Measurements from ENCODE around the gene KRTAP3-2.

The KRTAP3-2 gene

DNA sequence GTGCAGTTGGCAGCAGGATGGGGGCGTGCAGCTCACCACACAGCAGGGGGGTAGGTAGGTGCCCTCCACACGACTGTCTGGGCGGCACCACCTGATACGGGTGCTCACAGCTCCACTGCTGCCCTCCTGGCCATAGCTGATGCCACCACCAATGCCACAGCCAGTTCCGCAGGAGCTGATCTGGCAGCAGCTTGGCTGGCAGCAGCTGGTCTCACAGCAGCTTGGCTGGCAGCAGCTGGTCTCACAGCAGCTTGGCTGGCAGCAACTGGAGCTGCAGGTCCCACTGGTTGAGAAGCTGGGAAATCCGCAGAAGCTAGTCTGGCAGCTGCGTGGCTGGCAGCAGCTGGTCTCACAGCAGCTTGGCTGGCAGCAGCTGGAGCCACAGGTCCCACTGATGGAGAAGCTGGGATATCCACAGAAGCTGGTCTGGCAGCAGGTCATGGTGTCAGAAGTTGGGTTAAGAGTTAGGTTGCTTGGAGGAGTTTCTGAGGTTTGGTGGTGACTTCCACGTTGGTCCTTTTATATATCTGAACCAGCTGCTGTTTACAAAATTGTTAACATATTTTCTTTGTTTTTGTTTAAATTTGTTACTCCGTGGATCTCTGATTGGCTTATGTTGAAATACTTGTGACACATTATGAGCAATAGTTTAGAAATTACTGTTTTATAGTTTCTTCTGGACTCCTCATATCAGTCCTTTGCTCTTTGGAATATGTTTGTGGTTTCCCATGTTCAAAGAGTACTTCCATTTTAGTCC lies 27.2 kb upstream of the KRTAP3-2 start, which contains the start of gene KRTAP1-5:
TSS of gene KRTAP1-5 (minus strand) at position 494 of the 757 bp plus-strand sequence. CDS start at position 441, 53 bp downstream.
- H3K9ac ChIP-seq: no peak within 1 kb of the TSS
- no peaks in the 10 kb centered on the region for H3K27me3 ChIP-seq
- no peaks in the 10 kb centered on the region for H3K4me1 ChIP-seq
- no peak within 1 kb of the TSS for H3K4me3 ChIP-seq
- no peaks in the 10 kb centered on the region for H3K36me3 ChIP-seq
- TF ChIP-seq Cebpa-rat (IDR thresholded peaks at IDR 0.05): no peak
- no peak within 1 kb of the TSS for H3K27ac ChIP-seq
- no peak within 1 kb of the TSS for H3K4me2 ChIP-seq
- no peaks in the 10 kb centered on the region for H3K9me3 ChIP-seq
- no peaks in the 10 kb centered on the region for H4K20me1 ChIP-seq

DNA sequence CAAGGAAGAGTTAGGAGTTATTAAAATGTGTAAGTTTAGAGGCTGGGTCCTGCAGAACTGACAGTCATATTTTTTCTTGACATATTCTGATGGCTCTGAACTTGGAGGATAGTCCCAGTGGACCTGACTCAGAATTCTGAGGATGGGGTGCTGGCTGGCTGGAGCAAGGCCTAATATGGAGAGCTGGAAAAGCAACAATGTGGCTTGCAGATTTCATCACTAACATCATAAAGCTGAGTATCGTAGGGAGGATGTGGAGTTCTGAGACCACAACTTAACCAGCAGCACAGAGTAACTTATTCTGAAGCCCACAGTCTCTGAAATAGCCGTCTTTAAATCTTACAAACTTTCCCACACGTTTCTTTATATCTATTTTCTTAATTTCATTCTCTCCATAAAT lies 25.0 kb upstream of the KRTAP3-2 start:
- no peak for TF ChIP-seq Cebpa-rat (IDR thresholded peaks at IDR 0.05)
- Histone ChIP-seq H3K27me3 (no peaks in the 10 kb centered on the region), H3K4me2 (no peak overlapping the region), H4K20me1 (no peaks in the 10 kb centered on the region), H3K4me3 (no peak overlapping the region), H3K4me1 (no peaks in the 10 kb centered on the region), H3K27ac (no peak overlapping the region), H3K36me3 (no peaks in the 10 kb centered on the region), H3K9ac (no peak overlapping the region), H3K9me3 (0 out of 2 replicates have a peak, but pooled peaks cover 6% of the 10 kb centered on the region)

DNA sequence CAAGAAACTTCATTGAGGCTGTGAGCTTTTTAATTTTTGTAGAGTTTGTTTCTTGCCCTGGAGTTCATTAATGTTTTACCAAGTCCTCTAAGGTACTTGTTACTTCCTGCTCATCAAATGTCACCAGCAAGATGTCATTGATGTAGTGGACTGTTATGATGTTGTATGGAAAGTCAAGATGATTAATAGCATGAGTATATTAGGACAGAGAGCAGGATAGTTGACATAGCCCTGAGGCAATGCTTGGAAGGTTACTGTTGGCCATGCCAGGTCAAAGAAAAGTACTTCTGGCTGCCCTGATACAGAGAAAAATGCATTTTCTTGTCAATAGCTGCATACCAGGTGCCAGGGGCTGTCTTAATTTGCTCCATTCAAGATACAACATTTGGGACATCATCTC lies 20.6 kb upstream of the KRTAP3-2 start:
- Histone ChIP-seq H4K20me1 (no peaks in the 10 kb centered on the region), H3K4me3 (no peak overlapping the region), H3K27ac (no peak overlapping the region), H3K9ac (no peak overlapping the region), H3K4me2 (no peak overlapping the region), H3K27me3 (no peaks in the 10 kb centered on the region), H3K9me3 (0 out of 2 replicates have a peak, but pooled peaks cover 6% of the 10 kb centered on the region), H3K36me3 (no peaks in the 10 kb centered on the region), H3K4me1 (no peaks in the 10 kb centered on the region)
- TF ChIP-seq Cebpa-rat (IDR thresholded peaks at IDR 0.05): no peak

DNA sequence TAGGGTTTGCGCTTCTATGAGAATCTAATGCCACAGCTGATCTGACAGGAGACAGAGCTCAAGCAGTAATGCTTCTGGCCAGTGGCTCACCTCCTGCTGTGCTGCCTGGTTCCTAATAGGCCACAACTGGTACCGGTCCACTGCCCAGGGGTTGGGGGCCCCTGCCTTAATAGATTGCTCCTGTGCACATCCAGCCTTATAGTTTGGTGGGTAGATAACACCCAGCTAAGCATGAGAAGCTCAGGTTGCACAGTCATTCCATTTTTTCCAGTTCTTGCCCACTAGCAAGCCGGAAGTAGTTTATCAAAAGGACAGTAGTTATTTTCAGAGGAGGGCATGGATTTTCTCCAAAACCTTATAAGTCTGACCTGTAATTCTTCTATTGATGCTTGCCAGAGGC lies 19.7 kb upstream of the KRTAP3-2 start:
- H4K20me1 ChIP-seq: no peaks in the 10 kb centered on the region
- no peaks in the 10 kb centered on the region for H3K27me3 ChIP-seq
- TF ChIP-seq Cebpa-rat (IDR thresholded peaks at IDR 0.05): no peak
- no peak overlapping the region for H3K9ac ChIP-seq
- H3K4me2 ChIP-seq: no peak overlapping the region
- H3K4me1 ChIP-seq: no peaks in the 10 kb centered on the region
- no peaks in the 10 kb centered on the region for H3K36me3 ChIP-seq
- 0 out of 2 replicates have a peak, but pooled peaks cover 6% of the 10 kb centered on the region for H3K9me3 ChIP-seq
- H3K4me3 ChIP-seq: no peak overlapping the region
- no peak overlapping the region for H3K27ac ChIP-seq

DNA sequence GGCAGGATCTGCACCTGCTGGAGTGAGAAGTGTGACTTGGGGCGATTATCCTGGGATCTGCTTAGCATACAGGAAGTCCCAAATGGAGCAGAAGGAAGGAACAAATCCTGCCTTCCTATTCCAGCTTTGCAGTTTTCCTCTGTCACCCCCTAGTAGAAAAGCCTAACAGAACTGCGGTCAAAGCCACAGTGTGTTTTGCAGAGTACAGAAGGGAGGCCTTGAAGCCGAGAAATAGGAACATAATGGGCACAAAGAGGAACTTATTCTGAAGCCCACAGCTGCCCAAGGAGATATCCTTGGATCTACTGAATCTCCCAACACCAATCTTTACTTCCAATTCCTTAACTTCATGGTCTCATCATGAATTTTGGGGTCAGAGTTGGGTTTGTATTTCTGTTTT lies 18.8 kb upstream of the KRTAP3-2 start:
- TF ChIP-seq Cebpa-rat (IDR thresholded peaks at IDR 0.05): no peak
- Histone ChIP-seq H3K4me1 (no peaks in the 10 kb centered on the region), H3K27ac (no peak overlapping the region), H3K4me3 (no peak overlapping the region), H3K9me3 (0 out of 2 replicates have a peak, but pooled peaks cover 6% of the 10 kb centered on the region), H3K27me3 (no peaks in the 10 kb centered on the region), H3K9ac (no peak overlapping the region), H3K36me3 (no peaks in the 10 kb centered on the region), H4K20me1 (no peaks in the 10 kb centered on the region), H3K4me2 (no peak overlapping the region)

DNA sequence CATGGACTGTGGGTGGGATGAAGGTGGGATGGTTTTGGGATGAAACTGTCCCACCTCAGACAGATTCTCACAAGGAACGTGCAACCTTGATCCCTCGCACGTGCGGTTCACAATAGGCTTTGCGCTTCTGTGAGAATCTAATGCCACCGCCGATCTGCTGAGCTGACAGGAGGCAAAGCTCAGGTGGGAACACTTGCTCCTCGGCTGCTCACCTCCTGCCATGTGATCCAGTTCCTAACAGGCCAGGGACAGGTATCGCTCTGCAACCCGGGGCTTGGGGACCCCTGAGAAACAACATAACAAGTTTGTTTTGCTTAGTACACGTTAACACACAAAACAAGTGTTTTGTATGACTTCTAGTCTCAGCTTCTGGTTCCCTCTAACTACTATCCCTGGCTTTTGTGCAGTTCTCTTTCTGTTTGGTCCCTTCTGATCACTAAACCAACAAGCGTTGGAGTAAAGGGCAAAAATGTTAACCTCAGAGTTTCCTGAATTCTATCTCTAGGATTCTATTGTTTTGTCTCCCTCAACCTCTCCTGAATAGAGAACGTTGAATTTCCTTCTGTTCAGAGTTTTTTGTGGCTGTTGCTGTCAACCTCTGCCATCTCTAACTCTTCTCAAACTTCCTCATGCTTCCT lies 17.0 kb upstream of the KRTAP3-2 start:
- H3K9ac ChIP-seq: no peak overlapping the region
- no peaks in the 10 kb centered on the region for H3K27me3 ChIP-seq
- H3K4me3 ChIP-seq: no peak overlapping the region
- no peaks in the 10 kb centered on the region for H3K4me1 ChIP-seq
- H4K20me1 ChIP-seq: no peaks in the 10 kb centered on the region
- no peak overlapping the region for H3K27ac ChIP-seq
- H3K36me3 ChIP-seq: no peaks in the 10 kb centered on the region
- H3K4me2 ChIP-seq: no peak overlapping the region
- TF ChIP-seq Cebpa-rat (IDR thresholded peaks at IDR 0.05): no peak
- H3K9me3 ChIP-seq: 0 out of 2 replicates have a peak, but pooled peaks cover 6% of the 10 kb centered on the region

DNA sequence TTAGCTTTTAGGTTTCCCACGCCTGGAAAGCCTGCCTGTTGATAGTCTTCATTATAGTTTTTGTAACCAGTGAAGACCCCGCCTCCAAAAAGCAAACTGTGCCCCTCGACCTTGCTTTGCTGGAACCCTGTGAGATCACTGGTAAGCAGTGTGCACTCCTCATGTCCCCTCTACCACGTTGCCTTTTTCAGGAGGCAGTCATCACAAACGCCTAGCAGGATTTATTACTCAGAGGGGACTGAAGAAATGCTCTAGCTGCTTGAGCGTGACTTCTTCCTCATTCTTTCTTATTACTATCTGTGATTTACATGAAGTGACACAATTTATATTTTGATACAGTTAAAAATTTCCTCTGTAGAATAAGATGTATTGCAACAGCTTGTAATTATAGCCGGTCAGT lies 15.7 kb upstream of the KRTAP3-2 start:
- Histone ChIP-seq H3K9ac (no peak overlapping the region), H3K36me3 (no peaks in the 10 kb centered on the region), H3K27me3 (no peaks in the 10 kb centered on the region), H3K4me1 (no peaks in the 10 kb centered on the region), H3K27ac (no peak overlapping the region), H3K9me3 (no peaks in the 10 kb centered on the region), H3K4me3 (no peak overlapping the region), H3K4me2 (no peak overlapping the region), H4K20me1 (no peaks in the 10 kb centered on the region)
- TF ChIP-seq Cebpa-rat (IDR thresholded peaks at IDR 0.05): no peak

DNA sequence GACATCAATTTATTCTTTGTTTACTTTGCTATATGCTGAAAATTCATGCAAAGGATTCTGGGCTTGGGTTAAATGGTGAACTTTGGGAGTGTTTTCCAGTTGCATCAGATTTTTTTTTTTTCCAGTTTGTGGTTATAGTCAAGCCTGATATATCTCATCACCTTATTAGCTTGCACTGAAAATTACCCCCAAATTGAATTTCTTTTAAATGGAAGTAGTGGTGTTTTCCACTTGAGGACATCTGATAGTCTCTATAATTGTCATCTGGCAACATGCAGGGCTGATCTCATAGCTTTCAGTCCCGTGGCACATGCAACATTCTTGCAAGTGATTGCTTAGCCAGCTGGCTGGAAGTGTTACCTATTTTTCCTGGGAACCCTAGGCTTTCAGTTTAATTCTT lies 13.9 kb upstream of the KRTAP3-2 start:
- H3K4me2 ChIP-seq: no peak overlapping the region
- H3K4me3 ChIP-seq: no peak overlapping the region
- H4K20me1 ChIP-seq: no peaks in the 10 kb centered on the region
- no peak overlapping the region for H3K9ac ChIP-seq
- TF ChIP-seq Cebpa-rat (IDR thresholded peaks at IDR 0.05): no peak
- H3K4me1 ChIP-seq: no peaks in the 10 kb centered on the region
- no peaks in the 10 kb centered on the region for H3K27me3 ChIP-seq
- no peaks in the 10 kb centered on the region for H3K36me3 ChIP-seq
- H3K9me3 ChIP-seq: no peaks in the 10 kb centered on the region
- H3K27ac ChIP-seq: no peak overlapping the region

DNA sequence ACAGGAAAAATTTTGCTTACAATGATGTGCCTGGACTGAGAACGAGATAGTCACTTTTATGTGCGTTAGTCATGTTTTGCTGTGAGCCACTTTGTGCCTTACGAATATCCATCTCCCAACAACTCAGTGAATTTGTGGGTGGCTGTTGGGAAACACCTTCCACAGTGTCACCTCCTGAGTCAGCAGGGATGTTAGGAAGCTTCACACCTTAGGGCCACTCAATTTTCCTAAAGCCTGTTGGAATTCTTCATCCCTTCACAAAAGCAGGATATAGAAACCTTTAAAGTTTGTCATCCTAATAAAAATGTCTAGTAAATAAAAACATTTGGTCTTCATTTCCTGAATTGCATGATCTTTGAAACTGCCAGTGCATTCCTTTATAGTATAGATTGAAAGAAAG lies 13.5 kb upstream of the KRTAP3-2 start:
- Histone ChIP-seq H3K9ac (no peak overlapping the region), H3K4me2 (no peak overlapping the region), H4K20me1 (no peaks in the 10 kb centered on the region), H3K27ac (no peak overlapping the region), H3K27me3 (no peaks in the 10 kb centered on the region), H3K9me3 (no peaks in the 10 kb centered on the region), H3K4me1 (no peaks in the 10 kb centered on the region), H3K36me3 (no peaks in the 10 kb centered on the region), H3K4me3 (no peak overlapping the region)
- TF ChIP-seq Cebpa-rat (IDR thresholded peaks at IDR 0.05): no peak

DNA sequence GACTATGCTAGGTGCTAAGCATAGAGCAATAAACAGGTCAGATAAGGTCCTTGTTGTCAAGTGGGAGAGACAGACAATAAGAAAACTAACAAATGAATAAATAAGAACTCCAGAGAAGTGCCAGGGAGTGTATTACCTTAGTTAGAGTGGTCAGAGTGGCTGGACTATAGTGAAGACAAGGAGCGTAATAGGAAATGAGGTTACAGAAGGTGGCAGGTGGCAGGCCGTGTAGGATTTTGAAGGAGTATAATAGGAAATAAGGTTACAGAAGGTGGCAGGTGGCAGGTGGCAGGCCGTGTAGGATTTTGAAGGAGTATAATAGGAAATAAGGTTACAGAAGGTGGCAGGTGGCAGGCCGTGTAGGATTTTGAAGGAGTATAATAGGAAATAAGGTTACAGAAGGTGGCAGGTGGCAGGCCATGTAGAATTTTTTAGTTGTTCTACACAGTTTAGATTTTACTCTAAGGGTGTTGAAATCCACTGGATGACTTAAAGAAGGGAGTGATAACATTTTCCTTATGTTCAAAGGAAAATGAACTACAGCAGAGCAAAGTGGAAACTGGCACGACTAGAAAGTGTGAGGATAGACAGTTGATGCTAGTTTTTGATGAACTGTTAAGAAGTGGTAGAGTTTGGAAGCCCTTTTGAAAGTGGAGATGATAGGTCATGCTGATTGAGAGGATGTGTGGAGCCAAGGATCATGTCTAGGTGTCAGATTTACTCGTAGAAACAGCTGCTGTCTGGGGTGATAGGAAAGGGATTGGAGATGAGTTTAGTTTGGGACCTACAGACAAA lies 12.8 kb upstream of the KRTAP3-2 start:
- no peaks in the 10 kb centered on the region for H3K4me1 ChIP-seq
- no peaks in the 10 kb centered on the region for H3K9me3 ChIP-seq
- H3K27ac ChIP-seq: no peak overlapping the region
- H3K9ac ChIP-seq: no peak overlapping the region
- H3K4me3 ChIP-seq: no peak overlapping the region
- no peak for TF ChIP-seq Cebpa-rat (IDR thresholded peaks at IDR 0.05)
- H3K36me3 ChIP-seq: no peaks in the 10 kb centered on the region
- H3K27me3 ChIP-seq: no peaks in the 10 kb centered on the region
- no peaks in the 10 kb centered on the region for H4K20me1 ChIP-seq
- no peak overlapping the region for H3K4me2 ChIP-seq

Data from BLaER1 (cell line).